DMS114 treated with DMSO at 0.1 percent for 48 hours (cell line): Measurements from ENCODE around the gene DDX42.

Source experiments
- DNase-seq: peaks from one replicate; lab custom pipeline; 2025; ENCODE audit not compliant: unreplicated experiment; lab: John Stamatoyannopoulos, UW

DDX42 gene

GRCh38 chr17:63774141-63774968 is at the start of gene DDX42:
DDX42 (plus strand) TSS chr17:63774170; CDS start chr17:63787050, 12,880 bp downstream.
- no peak for DNase-seq

- no peak for DNase-seq
Observed at GRCh38 chr17:63735691-63736090, 38.3 kb upstream of the DDX42 start.

GRCh38 chr17:63740464-63741142 is 33.4 kb upstream of the DDX42 start:
- no peak for DNase-seq

- no peak for DNase-seq
Observed at GRCh38 chr17:63741143-63741407, 32.9 kb upstream of the DDX42 start.

- peak; percentile 95 for DNase-seq
Observed at GRCh38 chr17:63741408-63742173, 32.4 kb upstream of the DDX42 start, which contains the start of gene STRADA. STRADA (minus strand) TSS chr17:63741799; CDS start chr17:63728369, 13,430 bp downstream.

GRCh38 chr17:63751806-63752205 is 22.2 kb upstream of the DDX42 start:
- DNase-seq: no peak

GRCh38 chr17:63752707-63753106 is 21.3 kb upstream of the DDX42 start:
- no peak for DNase-seq

GRCh38 chr17:63753215-63753614 is 20.8 kb upstream of the DDX42 start:
- no peak for DNase-seq

GRCh38 chr17:63754046-63754445 is 19.9 kb upstream of the DDX42 start:
- DNase-seq: no peak

GRCh38 chr17:63758428-63758827 is 15.5 kb upstream of the DDX42 start:
- DNase-seq: no peak

- DNase-seq: no peak
Observed at GRCh38 chr17:63760771-63761539, 13.0 kb upstream of the DDX42 start.

- DNase-seq: no peak
Observed at GRCh38 chr17:63762161-63763078, 11.6 kb upstream of the DDX42 start.

- DNase-seq: no peak
Observed at GRCh38 chr17:63764716-63765115, 9.3 kb upstream of the DDX42 start.

GRCh38 chr17:63766754-63767153 is 7.2 kb upstream of the DDX42 start:
- DNase-seq: no peak

- DNase-seq: no peak
Observed at GRCh38 chr17:63768433-63768832, 5.5 kb upstream of the DDX42 start.

- DNase-seq: no peak
Observed at GRCh38 chr17:63772801-63773271, 1.1 kb upstream of the DDX42 start.

- DNase-seq: peak; percentile 95
Observed at GRCh38 chr17:63773272-63774140, 464 bp upstream of the DDX42 start, which contains the start of gene CCDC47. CCDC47 (minus strand) TSS chr17:63773597; CDS start chr17:63766175, 7,422 bp downstream.

- DNase-seq: no peak
Observed at GRCh38 chr17:63774969-63775265, 947 bp downstream of the DDX42 start.

GRCh38 chr17:63775420-63775819 is 1.4 kb downstream of the DDX42 start:
- DNase-seq: no peak
